ENCODE results near the gene TMPRSS9. TPM values are rescaled to one million over a fixed set of nuclear protein-coding genes. Genes with fewer than 3 reads are reported as not detected.

The TMPRSS9 gene
- total and polyA plus RNA-seq, 2 of the 13 experiments (the other 11 are each of a cell fraction or from before 2014, with no cell fraction given): 2.5 to 5.2 TPM

DNA sequence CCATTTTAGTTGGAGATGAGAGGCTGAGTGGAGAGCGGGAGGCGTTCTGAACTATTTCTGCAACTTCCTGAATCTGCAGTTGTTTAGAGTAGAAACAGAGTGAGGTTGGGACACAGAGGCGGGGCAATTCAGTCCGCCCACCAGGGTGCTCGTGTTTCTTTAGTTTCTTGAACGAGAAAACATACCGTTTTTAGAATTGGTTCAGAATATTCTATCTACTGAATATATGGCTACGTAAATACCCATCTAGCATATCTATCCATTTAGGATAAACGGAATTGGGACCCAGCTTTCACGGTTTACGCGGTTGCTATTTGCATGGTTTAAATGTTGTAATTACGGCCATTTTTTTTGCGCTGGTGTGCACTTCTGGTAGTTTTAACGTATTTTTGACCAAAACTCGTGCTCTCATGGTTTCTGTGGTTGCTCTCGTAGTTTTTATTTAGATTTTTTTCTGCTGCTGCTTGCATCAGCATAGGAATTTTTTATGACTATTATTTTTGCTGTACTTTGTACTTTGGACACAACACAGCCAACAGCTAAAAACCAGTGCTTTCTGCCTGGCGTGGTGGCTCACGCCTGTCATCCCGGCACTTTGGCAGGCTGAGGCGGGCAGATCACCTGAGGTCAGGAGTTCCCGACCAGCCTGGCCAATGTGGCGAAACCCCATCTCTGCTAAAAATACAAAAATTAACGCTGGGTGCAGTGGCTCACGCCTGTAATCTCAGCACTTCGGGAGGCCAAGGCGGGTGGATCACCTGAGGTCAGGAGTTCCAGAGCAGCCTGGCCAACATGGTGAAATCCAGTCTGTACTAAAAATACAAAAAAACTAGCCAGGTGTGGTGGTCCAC lies 34.6 kb downstream of the TMPRSS9 start (continued):
- no peak for TF ChIP-seq HBP1 (CRISPR knock-in tag; IDR thresholded peaks at IDR 0.05; ENCODE audit: low read depth)
- TF ChIP-seq ZNF451 (CRISPR knock-in tag; IDR thresholded peaks at IDR 0.05): no peak
- TF ChIP-seq NFIC (IDR thresholded peaks at IDR 0.05; ENCODE audit: low read length): no peak
- TF ChIP-seq, protein P1, sequence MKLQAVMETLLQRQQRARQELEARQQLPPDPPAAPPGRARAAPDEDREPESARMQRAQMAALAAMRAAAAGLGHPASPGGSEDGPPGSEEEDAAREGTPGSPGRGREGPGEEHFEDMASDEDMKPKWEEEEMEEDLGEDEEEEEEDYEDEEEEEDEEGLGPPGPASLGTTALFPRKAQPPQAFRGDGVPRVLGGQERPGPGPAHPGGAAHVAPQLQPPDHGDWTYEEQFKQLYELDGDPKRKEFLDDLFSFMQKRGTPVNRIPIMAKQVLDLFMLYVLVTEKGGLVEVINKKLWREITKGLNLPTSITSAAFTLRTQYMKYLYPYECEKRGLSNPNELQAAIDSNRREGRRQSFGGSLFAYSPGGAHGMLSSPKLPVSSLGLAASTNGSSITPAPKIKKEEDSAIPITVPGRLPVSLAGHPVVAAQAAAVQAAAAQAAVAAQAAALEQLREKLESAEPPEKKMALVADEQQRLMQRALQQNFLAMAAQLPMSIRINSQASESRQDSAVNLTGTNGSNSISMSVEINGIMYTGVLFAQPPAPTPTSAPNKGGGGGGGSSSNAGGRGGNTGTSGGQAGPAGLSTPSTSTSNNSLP (IDR thresholded peaks at IDR 0.05; ENCODE audit: low read depth, low read length): peak; percentile 58
- TF ChIP-seq ZIK1 (CRISPR knock-in tag; IDR thresholded peaks at IDR 0.05; ENCODE audit: borderline replicate concordance, low read depth): no peak
- TF ChIP-seq ZSCAN20 (CRISPR knock-in tag; IDR thresholded peaks at IDR 0.05; ENCODE audit: borderline replicate concordance): no peak
- TF ChIP-seq TAF1 (CRISPR knock-in tag; IDR thresholded peaks at IDR 0.05): no peak
- TF ChIP-seq TCF12 (IDR thresholded peaks at IDR 0.05): no peak
- TF ChIP-seq TCF12 (CRISPR knock-in tag; IDR thresholded peaks at IDR 0.05): no peak
- TF ChIP-seq, protein P2, sequence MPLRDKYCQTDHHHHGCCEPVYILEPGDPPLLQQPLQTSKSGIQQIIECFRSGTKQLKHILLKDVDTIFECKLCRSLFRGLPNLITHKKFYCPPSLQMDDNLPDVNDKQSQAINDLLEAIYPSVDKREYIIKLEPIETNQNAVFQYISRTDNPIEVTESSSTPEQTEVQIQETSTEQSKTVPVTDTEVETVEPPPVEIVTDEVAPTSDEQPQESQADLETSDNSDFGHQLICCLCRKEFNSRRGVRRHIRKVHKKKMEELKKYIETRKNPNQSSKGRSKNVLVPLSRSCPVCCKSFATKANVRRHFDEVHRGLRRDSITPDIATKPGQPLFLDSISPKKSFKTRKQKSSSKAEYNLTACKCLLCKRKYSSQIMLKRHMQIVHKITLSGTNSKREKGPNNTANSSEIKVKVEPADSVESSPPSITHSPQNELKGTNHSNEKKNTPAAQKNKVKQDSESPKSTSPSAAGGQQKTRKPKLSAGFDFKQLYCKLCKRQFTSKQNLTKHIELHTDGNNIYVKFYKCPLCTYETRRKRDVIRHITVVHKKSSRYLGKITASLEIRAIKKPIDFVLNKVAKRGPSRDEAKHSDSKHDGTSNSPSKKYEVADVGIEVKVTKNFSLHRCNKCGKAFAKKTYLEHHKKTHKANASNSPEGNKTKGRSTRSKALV (CRISPR knock-in tag; IDR thresholded peaks at IDR 0.05): no peak
- no peak for TF ChIP-seq NR3C1 (CRISPR knock-in tag; IDR thresholded peaks at IDR 0.05)
- TF ChIP-seq ZNF280D (CRISPR knock-in tag; IDR thresholded peaks at IDR 0.05): 0 out of 2 replicates have a peak, but pooled peaks have one; percentile 30
- no peak for TF ChIP-seq ZNF12 (CRISPR knock-in tag; IDR thresholded peaks at IDR 0.05)
- TF ChIP-seq GATAD2A (CRISPR knock-in tag; IDR thresholded peaks at IDR 0.05): no peak
- peak; percentile 67 for TF ChIP-seq HOXA3 (CRISPR knock-in tag; IDR thresholded peaks at IDR 0.05)
- no peak for TF ChIP-seq RAD51 (IDR thresholded peaks at IDR 0.05; ENCODE audit: borderline replicate concordance)
- TF ChIP-seq CC2D1A (CRISPR knock-in tag; IDR thresholded peaks at IDR 0.05): no peak
- no peak for TF ChIP-seq ZNF879 (CRISPR knock-in tag; IDR thresholded peaks at IDR 0.05)
- no peak for TF ChIP-seq ZNF83 (CRISPR knock-in tag; IDR thresholded peaks at IDR 0.05; ENCODE audit: borderline replicate concordance)
- TF ChIP-seq, protein P3, sequence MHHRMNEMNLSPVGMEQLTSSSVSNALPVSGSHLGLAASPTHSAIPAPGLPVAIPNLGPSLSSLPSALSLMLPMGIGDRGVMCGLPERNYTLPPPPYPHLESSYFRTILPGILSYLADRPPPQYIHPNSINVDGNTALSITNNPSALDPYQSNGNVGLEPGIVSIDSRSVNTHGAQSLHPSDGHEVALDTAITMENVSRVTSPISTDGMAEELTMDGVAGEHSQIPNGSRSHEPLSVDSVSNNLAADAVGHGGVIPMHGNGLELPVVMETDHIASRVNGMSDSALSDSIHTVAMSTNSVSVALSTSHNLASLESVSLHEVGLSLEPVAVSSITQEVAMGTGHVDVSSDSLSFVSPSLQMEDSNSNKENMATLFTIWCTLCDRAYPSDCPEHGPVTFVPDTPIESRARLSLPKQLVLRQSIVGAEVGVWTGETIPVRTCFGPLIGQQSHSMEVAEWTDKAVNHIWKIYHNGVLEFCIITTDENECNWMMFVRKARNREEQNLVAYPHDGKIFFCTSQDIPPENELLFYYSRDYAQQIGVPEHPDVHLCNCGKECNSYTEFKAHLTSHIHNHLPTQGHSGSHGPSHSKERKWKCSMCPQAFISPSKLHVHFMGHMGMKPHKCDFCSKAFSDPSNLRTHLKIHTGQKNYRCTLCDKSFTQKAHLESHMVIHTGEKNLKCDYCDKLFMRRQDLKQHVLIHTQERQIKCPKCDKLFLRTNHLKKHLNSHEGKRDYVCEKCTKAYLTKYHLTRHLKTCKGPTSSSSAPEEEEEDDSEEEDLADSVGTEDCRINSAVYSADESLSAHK (CRISPR knock-in tag; IDR thresholded peaks at IDR 0.05; ENCODE audit: borderline replicate concordance): no peak
